ENCODE data around the gene C16orf90. TPM values are rescaled to one million over a fixed set of nuclear protein-coding genes. Genes with fewer than 3 reads are reported as not detected.

C16orf90 gene
- total RNA-seq, 1 experiment from 2014 or later: not detected

GRCh38 chr16:3509470-3509928, 14.2 kb upstream of the C16orf90 start:
- Histone ChIP-seq H3K27me3 (replicated peaks; ENCODE audit: insufficient read depth, low read depth, low read length, poor library complexity) (no peaks in the 10 kb centered on the region), H3K4me1 (ENCODE audit: insufficient read depth, low read length, poor library complexity, severe bottlenecking) (no peaks in the 10 kb centered on the region), H3K27ac (ENCODE audit: low read depth, low read length, poor library complexity, severe bottlenecking) (no peak overlapping the region), H3K36me3 (ENCODE audit: insufficient read depth, low read length, poor library complexity, severe bottlenecking) (peaks cover 35% of the 10 kb centered on the region), H3K9me3 (ENCODE audit: low read depth, low read length, poor library complexity, severe bottlenecking) (no peaks in the 10 kb centered on the region), H3K4me3 (ENCODE audit: low read depth, low read length, poor library complexity, severe bottlenecking) (no peak overlapping the region)
- CTCF ChIA-PET: no interaction called here
- TF ChIP-seq CTCF (conservative IDR thresholded peaks at IDR 0.05; ENCODE audit: low read depth, low read length) (no peak), EZH2 (IDR thresholded peaks at IDR 0.05; ENCODE audit: borderline replicate concordance, low read depth, low read length, poor library complexity, severe bottlenecking) (no peak)
- intact Hi-C loops (cut with micrococcal nuclease; ENCODE audit: unreplicated experiment): loop anchor here (10.0 kb wide), 1 partner anchor 245 kb away; no protein-coding TSS in a partner anchor
- BruUV-seq (replicated peaks): no TSS peak
- POLR2A ChIA-PET (ENCODE audit: low non-redundant PET): no interaction called here
- DNase-seq (ENCODE audit: low spot score): no peak

- H3K4me1 ChIP-seq (ENCODE audit: insufficient read depth, low read length, poor library complexity, severe bottlenecking): no peaks in the 10 kb centered on the region
- no peak overlapping the region for H3K4me3 ChIP-seq (ENCODE audit: low read depth, low read length, poor library complexity, severe bottlenecking)
- intact Hi-C loops (cut with micrococcal nuclease; ENCODE audit: unreplicated experiment): loop anchor here (10.0 kb wide), 1 partner anchor 244 kb away; no protein-coding TSS in a partner anchor
- TF ChIP-seq CTCF (conservative IDR thresholded peaks at IDR 0.05; ENCODE audit: low read depth, low read length) (no peak), EZH2 (IDR thresholded peaks at IDR 0.05; ENCODE audit: borderline replicate concordance, low read depth, low read length, poor library complexity, severe bottlenecking) (no peak)
- no TSS peak for BruUV-seq (replicated peaks)
- DNase-seq (ENCODE audit: low spot score): no peak
- ChIA-PET CTCF (no interaction called here), POLR2A (ENCODE audit: low non-redundant PET) (interaction anchor here (0.6 kb wide), 1 partner anchor 885 kb away, joined by 5 read pairs; no protein-coding TSS in a partner anchor)
- no peaks in the 10 kb centered on the region for H3K27me3 ChIP-seq (replicated peaks; ENCODE audit: insufficient read depth, low read depth, low read length, poor library complexity)
- no peak overlapping the region for H3K27ac ChIP-seq (ENCODE audit: low read depth, low read length, poor library complexity, severe bottlenecking)
- H3K36me3 ChIP-seq (ENCODE audit: insufficient read depth, low read length, poor library complexity, severe bottlenecking): peaks cover 31% of the 10 kb centered on the region
- no peaks in the 10 kb centered on the region for H3K9me3 ChIP-seq (ENCODE audit: low read depth, low read length, poor library complexity, severe bottlenecking)
Measured at GRCh38 chr16:3508736-3509135, 13.4 kb upstream of the C16orf90 start.

- POLR2A ChIA-PET (ENCODE audit: low non-redundant PET): no interaction called here
- no peaks in the 10 kb centered on the region for H3K9me3 ChIP-seq (ENCODE audit: low read depth, low read length, poor library complexity, severe bottlenecking)
- H3K4me3 ChIP-seq (ENCODE audit: low read depth, low read length, poor library complexity, severe bottlenecking): no peak overlapping the region
- DNase-seq (ENCODE audit: low spot score): no peak
- H3K27ac ChIP-seq (ENCODE audit: low read depth, low read length, poor library complexity, severe bottlenecking): no peak overlapping the region
- CTCF ChIA-PET: interaction anchor here (0.6 kb wide), 1 partner anchor 20 kb away, joined by 5 read pairs; no protein-coding TSS in a partner anchor
- no TSS peak for BruUV-seq (replicated peaks)
- H3K36me3 ChIP-seq (ENCODE audit: insufficient read depth, low read length, poor library complexity, severe bottlenecking): peaks cover 14% of the 10 kb centered on the region
- H3K4me1 ChIP-seq (ENCODE audit: insufficient read depth, low read length, poor library complexity, severe bottlenecking): peaks cover 9% of the 10 kb centered on the region
- intact Hi-C loops (cut with micrococcal nuclease; ENCODE audit: unreplicated experiment): loop anchor here (10.0 kb wide), 1 partner anchor 239 kb away; no protein-coding TSS in a partner anchor
- H3K27me3 ChIP-seq (replicated peaks; ENCODE audit: insufficient read depth, low read depth, low read length, poor library complexity): no peaks in the 10 kb centered on the region
- TF ChIP-seq EZH2 (IDR thresholded peaks at IDR 0.05; ENCODE audit: borderline replicate concordance, low read depth, low read length, poor library complexity, severe bottlenecking) (no peak), CTCF (conservative IDR thresholded peaks at IDR 0.05; ENCODE audit: low read depth, low read length) (no peak)
Measured at GRCh38 chr16:3503523-3503922, 8.2 kb upstream of the C16orf90 start.
